HEK293 (cell line): ENCODE measurements around the gene SH2D2A.
A peak's percentile ranks its signal among the peaks of the same experiment; 100 is the strongest.

Source experiments
- CTCF ChIA-PET: fragments of 350-600 bp; formaldehyde crosslinking; extraction: SDS; loops from one replicate; lab custom pipeline; 2021; ENCODE audit warnings: antibody characterized with exemption; lab: Yijun Ruan, JAX
- POLR2A ChIA-PET: fragments of 300-600 bp; formaldehyde crosslinking; extraction: SDS; loops from one replicate; lab custom pipeline; 2020; ENCODE audit warnings: antibody characterized with exemption, inconsistent platforms; lab: Yijun Ruan, JAX
- H3K27ac ChIP-seq: fragments of 200-500 bp; sonication (Bioruptor generic); 2 replicates; pipeline ENCODE4 v1.5.1; 2014; ENCODE audit warnings: low read depth, low read length, control low read depth, inconsistent platforms; ENCODE audit errors: extremely low read depth
- H3K36me3 ChIP-seq, 2 experiments: fragments of 200-500 bp in 1 of 2; sonication (Bioruptor generic) in 1 of 2; 1 replicate in 1 of 2; 2 replicates in 1 of 2; pipeline ENCODE4 v1.5.1; 2014 to 2017; ENCODE audit warnings: inconsistent platforms in 2 of 2, low read length in 2 of 2; ENCODE audit not compliant: control insufficient read depth in 2 of 2, insufficient read depth in 1 of 2
- H3K4me1 ChIP-seq: fragments of 200-500 bp; sonication (Bioruptor generic); 2 replicates; pipeline ENCODE4 v1.5.1; 2014; ENCODE audit warnings: mild to moderate bottlenecking, low read length, inconsistent platforms; ENCODE audit not compliant: control insufficient read depth, insufficient read depth
- H3K4me3 ChIP-seq: 2 replicates; pipeline ENCODE4 v1.5.1; 2011; ENCODE audit warnings: low read depth, mild to moderate bottlenecking, control low read depth, low read length, moderate library complexity
- H3K9me3 ChIP-seq: fragments of 200-500 bp; sonication (Bioruptor generic); 2 replicates; pipeline ENCODE4 v1.5.1; 2014; ENCODE audit warnings: low read depth, low read length, inconsistent platforms; ENCODE audit not compliant: control insufficient read depth, insufficient read depth
- EGR2 ChIP-seq: fragments of 450-650 bp; formaldehyde crosslinking; IDR thresholded peaks from 2 replicates; pipeline ENCODE4 v1.5.1; 2016; ENCODE audit warnings: low read depth, missing biosample characterization, missing genetic modification characterization
- HIC1 ChIP-seq: fragments of 450-650 bp; formaldehyde crosslinking; IDR thresholded peaks from 2 replicates; pipeline ENCODE4 v1.5.1; 2016; ENCODE audit warnings: missing biosample characterization, missing genetic modification characterization
- KLF9 ChIP-seq: fragments of 450-650 bp; formaldehyde crosslinking; IDR thresholded peaks from 2 replicates; pipeline ENCODE4 v1.5.1; 2016; ENCODE audit warnings: missing biosample characterization, missing genetic modification characterization, low read depth
- PRDM10 ChIP-seq: fragments of 450-650 bp; formaldehyde crosslinking; IDR thresholded peaks from 2 replicates; pipeline ENCODE4 v1.5.1; 2016; ENCODE audit warnings: missing biosample characterization, missing genetic modification characterization
- SETDB1 ChIP-seq: IDR thresholded peaks from one replicate; pipeline ENCODE4 v1.6.1; 2017; ENCODE audit warnings: mild to moderate bottlenecking, low read length, moderate library complexity, mixed read lengths; ENCODE audit not compliant: insufficient read length
- ZBTB8A ChIP-seq: fragments of 450-650 bp; formaldehyde crosslinking; IDR thresholded peaks from 2 replicates; pipeline ENCODE4 v1.5.1; 2016; ENCODE audit warnings: missing biosample characterization, missing genetic modification characterization
- ZNF140 ChIP-seq: fragments of 450-650 bp; formaldehyde crosslinking; IDR thresholded peaks from 2 replicates; pipeline ENCODE4 v1.5.1; 2016; ENCODE audit warnings: missing biosample characterization, missing genetic modification characterization
- ZNF23 ChIP-seq: fragments of 450-650 bp; formaldehyde crosslinking; IDR thresholded peaks from 2 replicates; pipeline ENCODE4 v1.5.1; 2016; ENCODE audit warnings: missing biosample characterization, missing genetic modification characterization, borderline replicate concordance
- ZNF350 ChIP-seq: fragments of 450-650 bp; formaldehyde crosslinking; IDR thresholded peaks from 2 replicates; pipeline ENCODE4 v1.5.0; 2017; ENCODE audit warnings: missing biosample characterization, mild to moderate bottlenecking, missing genetic modification characterization
- ZNF416 ChIP-seq: fragments of 450-650 bp; formaldehyde crosslinking; IDR thresholded peaks from 2 replicates; pipeline ENCODE4 v1.5.1; 2016; ENCODE audit warnings: missing biosample characterization, missing genetic modification characterization
- ZNF48 ChIP-seq: fragments of 450-650 bp; formaldehyde crosslinking; IDR thresholded peaks from 2 replicates; pipeline ENCODE4 v1.5.1; 2016; ENCODE audit warnings: missing biosample characterization, missing genetic modification characterization
- ZNF555 ChIP-seq: fragments of 450-650 bp; formaldehyde crosslinking; conservative IDR thresholded peaks from 2 replicates; pipeline ENCODE4 v1.5.1; 2017; ENCODE audit warnings: missing biosample characterization, mild to moderate bottlenecking, missing genetic modification characterization, inconsistent platforms
- ZNF670 ChIP-seq: fragments of 450-650 bp; formaldehyde crosslinking; IDR thresholded peaks from 2 replicates; pipeline ENCODE4 v1.5.1; 2016; ENCODE audit warnings: missing biosample characterization, missing genetic modification characterization, low read depth
- ZNF76 ChIP-seq: fragments of 450-650 bp; formaldehyde crosslinking; IDR thresholded peaks from 2 replicates; pipeline ENCODE4; 2016; ENCODE audit warnings: low read depth, missing biosample characterization, missing genetic modification characterization, borderline replicate concordance
- TF ChIP-seq, protein P1 (sequence below): fragments of 450-650 bp; formaldehyde crosslinking; IDR thresholded peaks from 2 replicates; pipeline ENCODE4 v1.5.1; 2016; ENCODE audit warnings: missing biosample characterization, missing genetic modification characterization
- TF ChIP-seq, protein P2 (sequence below): fragments of 450-650 bp; formaldehyde crosslinking; IDR thresholded peaks from 2 replicates; pipeline ENCODE4 v1.5.1; 2017; ENCODE audit warnings: missing biosample characterization, missing genetic modification characterization
- TF ChIP-seq, protein P3 (sequence below): fragments of 450-650 bp; formaldehyde crosslinking; IDR thresholded peaks from 2 replicates; pipeline ENCODE4 v1.5.1; 2016; ENCODE audit warnings: missing biosample characterization, missing genetic modification characterization

Gene SH2D2A

GRCh38 chr1:156822680-156823079 lies 6.0 kb upstream of the SH2D2A start:
- no peak for TF ChIP-seq SETDB1
- TF ChIP-seq EGR2 (tag by site-specific recombination) = no peak
- TF ChIP-seq, protein P1, sequence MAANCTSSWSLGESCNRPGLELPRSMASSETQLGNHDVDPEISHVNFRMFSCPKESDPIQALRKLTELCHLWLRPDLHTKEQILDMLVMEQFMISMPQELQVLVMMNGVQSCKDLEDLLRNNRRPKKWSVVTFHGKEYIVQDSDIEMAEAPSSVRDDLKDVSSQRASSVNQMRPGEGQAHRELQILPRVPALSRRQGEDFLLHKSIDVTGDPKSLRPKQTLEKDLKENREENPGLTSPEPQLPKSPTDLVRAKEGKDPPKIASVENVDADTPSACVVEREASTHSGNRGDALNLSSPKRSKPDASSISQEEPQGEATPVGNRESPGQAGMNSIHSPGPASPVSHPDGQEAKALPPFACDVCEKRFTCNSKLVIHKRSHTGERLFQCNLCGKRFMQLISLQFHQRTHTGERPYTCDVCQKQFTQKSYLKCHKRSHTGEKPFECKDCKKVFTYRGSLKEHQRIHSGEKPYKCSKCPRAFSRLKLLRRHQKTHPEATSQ (tag by site-specific recombination) = no peak
- TF ChIP-seq ZNF76 (tag by site-specific recombination) = no peak
- no peak for TF ChIP-seq ZNF140 (tag by site-specific recombination)
- no peak for TF ChIP-seq KLF9
- Histone ChIP-seq H3K4me1 (no peaks in the 10 kb centered on the region), H3K27ac (no peak overlapping the region), H3K4me3 (no peak overlapping the region), H3K36me3 (no peaks in the 10 kb centered on the region), H3K9me3 (no peaks in the 10 kb centered on the region)
- POLR2A ChIA-PET = interaction anchor here (0.6 to 0.7 kb wide), 3 partner anchors 72 to 145 kb away, joined by 3 to 6 read pairs (median 3); no protein-coding TSS in a partner anchor
- CTCF ChIA-PET = interaction anchor here (2.0 to 2.6 kb wide), 4 partner anchors 16 to 133 kb away, joined by 9 to 20 read pairs (median 12); partner anchors contain the start of gene NTRK1

GRCh38 chr1:156821801-156822200 lies 5.2 kb upstream of the SH2D2A start:
- TF ChIP-seq PRDM10 (tag by site-specific recombination) (0 out of 2 replicates have a peak, but pooled peaks have one; percentile 15), ZBTB8A (tag by site-specific recombination) (no peak)
- Histone ChIP-seq H3K36me3 (no peaks in the 10 kb centered on the region), H3K9me3 (no peaks in the 10 kb centered on the region), H3K27ac (no peak overlapping the region), H3K4me3 (no peak overlapping the region), H3K4me1 (no peaks in the 10 kb centered on the region)
- ChIA-PET POLR2A (interaction anchor here (0.7 kb wide), 1 partner anchor 73 kb away, joined by 6 read pairs; no protein-coding TSS in a partner anchor), CTCF (interaction anchor here (1.3 to 2.2 kb wide), 6 partner anchors 12 to 133 kb away, joined by 3 to 20 read pairs (median 8); partner anchors contain the start of gene NTRK1)

GRCh38 chr1:156815961-156816422 lies 656 bp downstream of the SH2D2A start:
- Histone ChIP-seq H3K9me3 (no peaks in the 10 kb centered on the region), H3K4me1 (no peaks in the 10 kb centered on the region), H3K4me3 (no peak overlapping the region), H3K36me3 (no peaks in the 10 kb centered on the region), H3K27ac (no peak overlapping the region)
- ChIA-PET CTCF (interaction anchor here (0.7 to 1.5 kb wide), 3 partner anchors 21 to 43 kb away, joined by 3 to 9 read pairs (median 4); no protein-coding TSS in a partner anchor), POLR2A (no interaction called here)
- TF ChIP-seq, protein P2, sequence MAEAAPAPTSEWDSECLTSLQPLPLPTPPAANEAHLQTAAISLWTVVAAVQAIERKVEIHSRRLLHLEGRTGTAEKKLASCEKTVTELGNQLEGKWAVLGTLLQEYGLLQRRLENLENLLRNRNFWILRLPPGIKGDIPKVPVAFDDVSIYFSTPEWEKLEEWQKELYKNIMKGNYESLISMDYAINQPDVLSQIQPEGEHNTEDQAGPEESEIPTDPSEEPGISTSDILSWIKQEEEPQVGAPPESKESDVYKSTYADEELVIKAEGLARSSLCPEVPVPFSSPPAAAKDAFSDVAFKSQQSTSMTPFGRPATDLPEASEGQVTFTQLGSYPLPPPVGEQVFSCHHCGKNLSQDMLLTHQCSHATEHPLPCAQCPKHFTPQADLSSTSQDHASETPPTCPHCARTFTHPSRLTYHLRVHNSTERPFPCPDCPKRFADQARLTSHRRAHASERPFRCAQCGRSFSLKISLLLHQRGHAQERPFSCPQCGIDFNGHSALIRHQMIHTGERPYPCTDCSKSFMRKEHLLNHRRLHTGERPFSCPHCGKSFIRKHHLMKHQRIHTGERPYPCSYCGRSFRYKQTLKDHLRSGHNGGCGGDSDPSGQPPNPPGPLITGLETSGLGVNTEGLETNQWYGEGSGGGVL (tag by site-specific recombination) = no peak
- TF ChIP-seq ZNF23 (tag by site-specific recombination) (no peak), ZNF48 (tag by site-specific recombination) (no peak), ZNF350 (tag by site-specific recombination) (no peak), ZNF670 (tag by site-specific recombination) (no peak), HIC1 (tag by site-specific recombination) (no peak), ZNF555 (tag by site-specific recombination) (no peak), ZNF416 (no peak)
- TF ChIP-seq, protein P3, sequence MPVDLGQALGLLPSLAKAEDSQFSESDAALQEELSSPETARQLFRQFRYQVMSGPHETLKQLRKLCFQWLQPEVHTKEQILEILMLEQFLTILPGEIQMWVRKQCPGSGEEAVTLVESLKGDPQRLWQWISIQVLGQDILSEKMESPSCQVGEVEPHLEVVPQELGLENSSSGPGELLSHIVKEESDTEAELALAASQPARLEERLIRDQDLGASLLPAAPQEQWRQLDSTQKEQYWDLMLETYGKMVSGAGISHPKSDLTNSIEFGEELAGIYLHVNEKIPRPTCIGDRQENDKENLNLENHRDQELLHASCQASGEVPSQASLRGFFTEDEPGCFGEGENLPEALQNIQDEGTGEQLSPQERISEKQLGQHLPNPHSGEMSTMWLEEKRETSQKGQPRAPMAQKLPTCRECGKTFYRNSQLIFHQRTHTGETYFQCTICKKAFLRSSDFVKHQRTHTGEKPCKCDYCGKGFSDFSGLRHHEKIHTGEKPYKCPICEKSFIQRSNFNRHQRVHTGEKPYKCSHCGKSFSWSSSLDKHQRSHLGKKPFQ (tag by site-specific recombination) = no peak
